Measurements from ENCODE around the gene ZSWIM5. TPM values are rescaled to one million over a fixed set of nuclear protein-coding genes. Genes with fewer than 3 reads are reported as not detected.
"Not testable (repeated sequence)": the region's sequence is repeated elsewhere in the genome, so short reads cannot be mapped to it uniquely, and the experiment has no call there.

Gene ZSWIM5
- total RNA-seq, 1 donor: 0.43 TPM

DNA sequence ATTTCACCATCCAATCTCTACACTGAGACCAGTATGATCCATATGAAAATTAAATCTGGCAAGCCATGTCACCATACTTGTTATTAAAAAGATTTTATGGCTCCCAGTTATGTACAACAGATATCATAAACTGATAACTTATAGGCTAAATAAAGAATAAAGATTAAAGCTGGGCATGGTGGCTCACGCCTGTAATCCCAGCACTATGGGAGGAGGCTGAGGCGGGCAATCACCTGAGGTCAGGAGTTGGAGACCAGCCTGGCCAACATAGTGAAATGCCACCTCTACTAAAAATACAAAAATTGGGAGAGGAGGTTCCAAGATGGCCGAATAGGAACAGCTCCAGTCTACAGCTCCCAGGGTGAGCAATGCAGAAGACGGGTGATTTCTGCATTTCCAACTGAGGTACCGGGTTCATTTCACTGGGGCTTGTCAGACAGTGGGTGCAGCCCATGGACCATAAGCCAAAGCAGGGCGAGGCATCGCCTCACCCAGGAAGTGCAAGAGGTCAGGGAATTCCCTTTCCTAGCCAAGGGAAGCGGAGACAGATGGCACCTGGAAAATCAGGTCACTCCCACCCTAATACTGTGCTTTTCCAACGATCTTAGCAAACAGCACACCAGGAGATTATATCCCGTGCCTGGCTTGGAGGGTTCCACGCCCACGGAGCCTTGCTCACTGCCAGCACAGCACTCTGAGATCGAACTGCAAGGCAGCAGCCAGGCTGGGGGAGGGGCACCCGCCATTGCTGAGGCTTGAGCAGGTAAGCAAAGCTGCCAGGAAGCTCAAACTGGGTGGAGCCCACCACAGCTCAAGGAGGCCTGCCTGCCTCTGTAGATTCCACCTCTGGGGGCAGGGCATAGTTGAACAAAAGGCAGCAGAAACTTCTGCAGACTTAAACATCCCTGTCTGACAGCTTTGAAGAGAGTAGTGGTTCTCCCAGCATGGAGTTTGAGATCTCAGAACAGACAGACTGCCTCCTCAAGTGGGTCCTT is 44.1 kb downstream of the ZSWIM5 start:
- not testable (repeated sequence) for DNase-seq (ENCODE audit: low read depth)

GRCh38 chr1:45155957-45156356 is 50.4 kb downstream of the ZSWIM5 start:
- no peak for DNase-seq (ENCODE audit: low read depth)
- H3K4me3 ChIP-seq (ENCODE audit: low read depth, low read length): no peak overlapping the region
- TF ChIP-seq, protein P1, sequence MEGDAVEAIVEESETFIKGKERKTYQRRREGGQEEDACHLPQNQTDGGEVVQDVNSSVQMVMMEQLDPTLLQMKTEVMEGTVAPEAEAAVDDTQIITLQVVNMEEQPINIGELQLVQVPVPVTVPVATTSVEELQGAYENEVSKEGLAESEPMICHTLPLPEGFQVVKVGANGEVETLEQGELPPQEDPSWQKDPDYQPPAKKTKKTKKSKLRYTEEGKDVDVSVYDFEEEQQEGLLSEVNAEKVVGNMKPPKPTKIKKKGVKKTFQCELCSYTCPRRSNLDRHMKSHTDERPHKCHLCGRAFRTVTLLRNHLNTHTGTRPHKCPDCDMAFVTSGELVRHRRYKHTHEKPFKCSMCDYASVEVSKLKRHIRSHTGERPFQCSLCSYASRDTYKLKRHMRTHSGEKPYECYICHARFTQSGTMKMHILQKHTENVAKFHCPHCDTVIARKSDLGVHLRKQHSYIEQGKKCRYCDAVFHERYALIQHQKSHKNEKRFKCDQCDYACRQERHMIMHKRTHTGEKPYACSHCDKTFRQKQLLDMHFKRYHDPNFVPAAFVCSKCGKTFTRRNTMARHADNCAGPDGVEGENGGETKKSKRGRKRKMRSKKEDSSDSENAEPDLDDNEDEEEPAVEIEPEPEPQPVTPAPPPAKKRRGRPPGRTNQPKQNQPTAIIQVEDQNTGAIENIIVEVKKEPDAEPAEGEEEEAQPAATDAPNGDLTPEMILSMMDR (IDR thresholded peaks at IDR 0.05; ENCODE audit: insufficient read depth, low read depth, low read length): no peak

More for the DNA sequence above, 44.1 kb downstream of the ZSWIM5 start:
- H3K4me3 ChIP-seq (ENCODE audit: low read depth, low read length): not testable (repeated sequence)

- TF ChIP-seq, protein P1 (IDR thresholded peaks at IDR 0.05; ENCODE audit: insufficient read depth, low read depth, low read length): no peak
- no peak for DNase-seq (ENCODE audit: low read depth)
- H3K4me3 ChIP-seq (ENCODE audit: low read depth, low read length): no peak overlapping the region
These were observed 51.0 kb downstream of the ZSWIM5 start for GRCh38 chr1:45155423-45155822.

- DNase-seq (ENCODE audit: low read depth): no peak
- H3K4me3 ChIP-seq (ENCODE audit: low read depth, low read length): no peak overlapping the region
- TF ChIP-seq, protein P1 (IDR thresholded peaks at IDR 0.05; ENCODE audit: insufficient read depth, low read depth, low read length): no peak
These were observed 54.3 kb downstream of the ZSWIM5 start for GRCh38 chr1:45152126-45152525.

- DNase-seq (ENCODE audit: low read depth): no peak
- TF ChIP-seq, protein P1 (IDR thresholded peaks at IDR 0.05; ENCODE audit: insufficient read depth, low read depth, low read length): no peak
- no peak overlapping the region for H3K4me3 ChIP-seq (ENCODE audit: low read depth, low read length)
These were observed 58.1 kb downstream of the ZSWIM5 start for GRCh38 chr1:45148209-45148825.

GRCh38 chr1:45146833-45147232 is 59.6 kb downstream of the ZSWIM5 start:
- TF ChIP-seq, protein P1 (IDR thresholded peaks at IDR 0.05; ENCODE audit: insufficient read depth, low read depth, low read length): no peak
- no peak for DNase-seq (ENCODE audit: low read depth)

More at GRCh38 chr1:45146833-45147232, 59.6 kb downstream of the ZSWIM5 start:
- H3K4me3 ChIP-seq (ENCODE audit: low read depth, low read length): no peak overlapping the region

Data from fibroblast of villous mesenchyme (primary cell).